OCI-LY1 (cell line): ENCODE measurements around the gene IL11.

Experiments
- H2AFZ ChIP-seq: fragments of 200-600 bp; sonication (generic), shearing (Covaris generic); 2 replicates; pipeline ENCODE4 v1.6.0; 2014; ENCODE audit warnings: antibody characterized with exemption, mild to moderate bottlenecking, low read length
- H3F3A ChIP-seq: fragments of 200-600 bp; sonication (generic), shearing (Covaris generic); 2 replicates; pipeline ENCODE4 v1.6.0; 2014; ENCODE audit warnings: mild to moderate bottlenecking, antibody characterized with exemption, low read length, moderate library complexity; ENCODE audit not compliant: insufficient read depth
- H3K27ac ChIP-seq: fragments of 200-600 bp; sonication (generic); 2 replicates; pipeline ENCODE4 v1.5.1; 2014; ENCODE audit warnings: low read length, mixed run types, mild to moderate bottlenecking, low read depth; ENCODE audit not compliant: poor library complexity, severe bottlenecking
- H3K27me3 ChIP-seq: fragments of 200-600 bp; sonication (generic); 2 replicates; pipeline ENCODE4 v1.6.0; 2014; ENCODE audit warnings: antibody characterized with exemption, mild to moderate bottlenecking, low read length, moderate library complexity; ENCODE audit not compliant: insufficient read depth
- H3K36me3 ChIP-seq: fragments of 200-600 bp; sonication (generic); 2 replicates; pipeline ENCODE4 v1.6.1; 2014; ENCODE audit warnings: mild to moderate bottlenecking, antibody characterized with exemption, low read length, moderate library complexity, mixed read lengths; ENCODE audit not compliant: insufficient read depth
- H3K4me1 ChIP-seq: fragments of 200-600 bp; sonication (generic); 2 replicates; pipeline ENCODE4 v1.5.1; 2014; ENCODE audit warnings: mild to moderate bottlenecking, low read length, moderate library complexity; ENCODE audit not compliant: insufficient read depth, severe bottlenecking
- H3K4me2 ChIP-seq: fragments of 200-600 bp; sonication (generic), shearing (Covaris generic); 2 replicates; pipeline ENCODE4 v1.6.1; 2014; ENCODE audit warnings: low read length
- H3K4me3 ChIP-seq: fragments of 200-600 bp; sonication (generic); 2 replicates; pipeline ENCODE4 v1.5.1; 2014; ENCODE audit warnings: low read length, low read depth, mild to moderate bottlenecking, mixed read lengths; ENCODE audit not compliant: poor library complexity, severe bottlenecking
- H3K79me2 ChIP-seq: fragments of 200-600 bp; shearing (Covaris generic); 2 replicates; pipeline ENCODE4 v1.6.1; 2016; ENCODE audit warnings: mixed run types, low read length, mixed read lengths; ENCODE audit not compliant: insufficient read depth
- H3K9ac ChIP-seq: fragments of 200-600 bp; sonication (generic), shearing (Covaris generic); 2 replicates; pipeline ENCODE4 v1.6.1; 2014; ENCODE audit warnings: mild to moderate bottlenecking, low read length, mixed read lengths
- H3K9me2 ChIP-seq: fragments of 200-600 bp; sonication (generic), shearing (Covaris generic); 2 replicates; pipeline ENCODE4 v1.6.1; 2014; ENCODE audit warnings: low read depth, mild to moderate bottlenecking, low read length, mixed read lengths
- H3K9me3 ChIP-seq: fragments of 200-600 bp; shearing (Covaris generic); 2 replicates; pipeline ENCODE4 v1.6.1; 2014; ENCODE audit warnings: low read length, mixed read lengths
- H4K20me1 ChIP-seq: fragments of 200-600 bp; sonication (generic), shearing (Covaris generic); 2 replicates; pipeline ENCODE4 v1.6.0; 2016; ENCODE audit warnings: mild to moderate bottlenecking, low read length; ENCODE audit not compliant: insufficient read depth
- EZH2 ChIP-seq: fragments of 200-600 bp; sonication (generic), shearing (Covaris generic); IDR thresholded peaks from 2 replicates; pipeline ENCODE4 v1.8.0; 2017; ENCODE audit warnings: borderline replicate concordance, mixed run types, mild to moderate bottlenecking, antibody characterized with exemption, low read length, moderate library complexity, mixed read lengths
- TF ChIP-seq, protein P1 (sequence below): fragments of 200-600 bp; sonication (generic), shearing (Covaris generic); IDR thresholded peaks from 2 replicates; pipeline ENCODE4 v1.5.1; 2017; ENCODE audit warnings: mild to moderate bottlenecking, antibody characterized with exemption, low read length, moderate library complexity, mixed read lengths

The IL11 gene

DNA sequence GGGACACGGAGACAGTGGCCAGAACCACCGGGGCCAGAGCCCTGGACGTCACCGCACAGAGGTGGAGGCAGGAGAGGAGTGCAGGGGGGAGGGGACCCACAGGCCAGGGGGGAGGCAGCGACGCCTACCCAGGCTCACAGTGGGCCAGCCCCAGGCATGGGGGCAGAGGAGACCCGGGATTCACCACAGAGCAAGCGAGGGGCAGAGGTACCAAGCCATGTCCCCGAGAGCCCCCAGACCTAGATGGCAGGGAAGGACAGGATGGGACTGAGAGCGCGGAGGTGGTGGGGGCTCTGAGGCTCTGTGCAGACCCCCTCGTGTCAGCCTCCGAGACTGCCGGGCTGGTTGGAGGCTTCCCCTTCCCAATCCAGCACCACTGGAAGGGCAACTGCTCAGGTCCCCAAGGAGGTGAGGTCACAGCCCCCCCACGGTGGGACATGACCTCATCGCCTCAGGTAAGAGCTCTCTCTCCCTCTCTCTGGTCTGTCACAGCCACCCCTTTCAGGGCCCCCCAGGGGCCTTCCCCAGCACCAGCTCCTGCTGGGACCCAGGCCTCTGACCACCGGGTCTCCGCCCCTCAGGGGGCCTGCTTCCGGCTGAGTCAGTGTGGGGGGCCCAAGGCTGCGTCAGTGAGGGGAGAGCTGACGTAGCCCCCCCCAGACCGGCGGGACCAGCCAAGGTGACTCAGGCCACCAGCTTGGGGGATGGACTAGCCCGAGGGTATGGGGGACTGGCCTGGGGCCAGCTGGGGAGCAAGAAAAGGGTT, 2.2 kb upstream of the IL11 start:
- Histone ChIP-seq H3K9me3 (no peaks in the 10 kb centered on the region), H3K4me2 (no peak overlapping the region), H3K27ac (no peak overlapping the region), H4K20me1 (no peaks in the 10 kb centered on the region), H3K9me2 (no peaks in the 10 kb centered on the region), H3K9ac (no peak overlapping the region), H2AFZ (no peak overlapping the region), H3F3A (no peaks in the 10 kb centered on the region), H3K4me3 (no peak overlapping the region), H3K4me1 (peaks cover 4% of the 10 kb centered on the region), H3K79me2 (no peaks in the 10 kb centered on the region), H3K36me3 (no peaks in the 10 kb centered on the region), H3K27me3 (peaks cover 18% of the 10 kb centered on the region; the same call in 1 of the 2 replicates)
- TF ChIP-seq EZH2: no peak
- TF ChIP-seq, protein P1, sequence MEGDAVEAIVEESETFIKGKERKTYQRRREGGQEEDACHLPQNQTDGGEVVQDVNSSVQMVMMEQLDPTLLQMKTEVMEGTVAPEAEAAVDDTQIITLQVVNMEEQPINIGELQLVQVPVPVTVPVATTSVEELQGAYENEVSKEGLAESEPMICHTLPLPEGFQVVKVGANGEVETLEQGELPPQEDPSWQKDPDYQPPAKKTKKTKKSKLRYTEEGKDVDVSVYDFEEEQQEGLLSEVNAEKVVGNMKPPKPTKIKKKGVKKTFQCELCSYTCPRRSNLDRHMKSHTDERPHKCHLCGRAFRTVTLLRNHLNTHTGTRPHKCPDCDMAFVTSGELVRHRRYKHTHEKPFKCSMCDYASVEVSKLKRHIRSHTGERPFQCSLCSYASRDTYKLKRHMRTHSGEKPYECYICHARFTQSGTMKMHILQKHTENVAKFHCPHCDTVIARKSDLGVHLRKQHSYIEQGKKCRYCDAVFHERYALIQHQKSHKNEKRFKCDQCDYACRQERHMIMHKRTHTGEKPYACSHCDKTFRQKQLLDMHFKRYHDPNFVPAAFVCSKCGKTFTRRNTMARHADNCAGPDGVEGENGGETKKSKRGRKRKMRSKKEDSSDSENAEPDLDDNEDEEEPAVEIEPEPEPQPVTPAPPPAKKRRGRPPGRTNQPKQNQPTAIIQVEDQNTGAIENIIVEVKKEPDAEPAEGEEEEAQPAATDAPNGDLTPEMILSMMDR: no peak

DNA sequence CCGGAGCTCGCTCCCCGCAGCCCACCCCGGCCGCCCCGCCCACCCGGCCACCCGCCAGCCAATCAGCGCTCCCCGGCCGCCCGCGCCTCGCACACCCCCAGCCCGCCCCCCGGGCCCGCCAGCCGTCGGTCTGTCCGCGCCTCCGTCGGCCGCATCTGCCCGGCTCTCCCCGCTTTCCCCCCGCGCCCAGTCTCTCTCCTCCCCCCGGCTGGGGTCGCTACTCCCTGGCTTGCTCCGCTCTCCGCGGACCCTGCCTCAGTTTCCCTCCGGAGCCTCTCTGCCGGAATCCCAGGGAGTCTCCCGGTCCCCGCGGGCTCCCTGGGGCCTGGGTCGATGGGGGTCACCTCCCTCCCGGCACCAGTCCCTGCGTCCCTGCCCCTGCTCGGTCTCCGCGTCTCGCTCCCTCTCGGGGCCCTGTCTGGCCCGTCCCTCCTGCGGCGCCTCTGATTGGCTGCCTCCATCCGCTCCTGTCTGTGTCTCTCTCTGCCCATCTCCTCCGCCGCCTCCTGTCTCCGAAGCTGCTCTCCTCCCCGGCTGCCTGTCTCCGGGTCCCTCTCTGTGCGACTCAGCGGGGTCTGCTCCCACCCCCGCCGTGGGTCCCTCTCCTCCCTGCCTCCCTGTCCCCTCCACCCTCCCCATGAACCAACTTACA, 484 bp downstream of the IL11 start:
- Histone ChIP-seq H3K27ac (no peak overlapping the region), H3K9ac (no peak overlapping the region), H3K4me2 (peak overlapping the region; percentile 48; the same call in 1 of the 2 replicates), H3K4me3 (no peak overlapping the region), H3K36me3 (no peaks in the 10 kb centered on the region), H3K4me1 (peaks cover 4% of the 10 kb centered on the region), H3K9me3 (no peaks in the 10 kb centered on the region), H4K20me1 (no peaks in the 10 kb centered on the region), H3K27me3 (peaks cover 8% of the 10 kb centered on the region; the same call in 1 of the 2 replicates), H3F3A (no peaks in the 10 kb centered on the region), H3K79me2 (no peaks in the 10 kb centered on the region), H2AFZ (no peak overlapping the region), H3K9me2 (no peaks in the 10 kb centered on the region)
- no peak for TF ChIP-seq EZH2
- TF ChIP-seq, protein P1: no peak

DNA sequence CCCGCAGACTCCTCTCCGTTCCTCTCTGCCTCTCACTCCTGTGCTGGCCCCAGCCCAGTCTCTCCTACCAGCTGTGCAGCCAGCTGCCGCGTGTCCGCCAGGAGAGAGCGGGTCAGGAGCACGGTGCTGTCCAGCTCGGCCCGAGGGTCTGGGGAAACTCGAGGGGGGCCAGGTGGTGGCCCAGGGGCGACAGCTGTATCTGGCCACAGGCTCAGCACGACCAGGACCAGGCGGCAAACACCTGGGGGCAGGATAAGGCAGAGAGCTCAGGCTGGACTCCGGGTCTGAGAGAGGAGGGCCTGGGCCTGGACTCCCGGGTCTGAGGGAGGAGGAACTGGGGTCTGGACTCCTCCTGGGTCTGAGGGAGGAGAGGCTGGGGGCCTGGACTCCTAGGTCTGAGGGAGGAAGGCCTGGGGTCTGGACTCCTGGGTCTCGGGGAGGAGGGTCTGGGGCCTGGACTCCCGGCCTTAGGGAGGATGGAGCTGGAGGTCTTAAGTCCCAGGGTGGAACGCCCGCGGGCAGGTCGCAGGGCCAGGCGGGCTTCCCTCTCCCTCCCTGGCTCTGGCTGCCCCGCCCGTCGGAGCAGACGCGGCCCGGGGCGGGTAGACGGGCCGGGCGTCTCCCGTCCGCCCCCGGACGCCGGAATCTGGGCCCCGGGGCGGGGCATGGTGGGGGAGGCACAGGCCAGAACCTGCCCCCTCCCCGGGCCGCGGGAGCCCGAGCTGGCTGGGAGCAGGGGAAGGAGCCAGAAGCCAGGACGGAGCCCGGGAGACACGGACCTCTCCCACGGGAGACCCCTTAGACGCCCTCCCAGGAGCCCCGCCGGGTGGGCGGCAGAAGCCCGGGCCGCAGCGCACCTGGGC, 1.3 kb downstream of the IL11 start:
- no peak overlapping the region for H3K4me2 ChIP-seq
- no peaks in the 10 kb centered on the region for H3K9me2 ChIP-seq
- no peak for TF ChIP-seq EZH2
- TF ChIP-seq, protein P1: no peak
- no peaks in the 10 kb centered on the region for H3K9me3 ChIP-seq
- H3K79me2 ChIP-seq: no peaks in the 10 kb centered on the region
- peaks cover 4% of the 10 kb centered on the region for H3K4me1 ChIP-seq
- H3K27ac ChIP-seq: no peak overlapping the region
- no peaks in the 10 kb centered on the region for H4K20me1 ChIP-seq
- no peaks in the 10 kb centered on the region for H3F3A ChIP-seq
- H3K36me3 ChIP-seq: no peaks in the 10 kb centered on the region
- no peak overlapping the region for H3K9ac ChIP-seq
- H3K4me3 ChIP-seq: no peak overlapping the region
- no peak overlapping the region for H2AFZ ChIP-seq
- H3K27me3 ChIP-seq: peaks cover 13% of the 10 kb centered on the region; the same call in 1 of the 2 replicates
